CD4-positive, alpha-beta T cell treated with Interleukin-2 at 100 ng/mL for 4 hours (primary cell): ENCODE measurements around the gene MIOX.
A peak's percentile ranks its signal among the peaks of the same experiment; 100 is the strongest.

ENCODE experiments used
- DNase-seq: peaks from one replicate; pipeline ENCODE4 v3.0.0-alpha.2; 2020; ENCODE audit warnings: low spot score

MIOX gene

DNA sequence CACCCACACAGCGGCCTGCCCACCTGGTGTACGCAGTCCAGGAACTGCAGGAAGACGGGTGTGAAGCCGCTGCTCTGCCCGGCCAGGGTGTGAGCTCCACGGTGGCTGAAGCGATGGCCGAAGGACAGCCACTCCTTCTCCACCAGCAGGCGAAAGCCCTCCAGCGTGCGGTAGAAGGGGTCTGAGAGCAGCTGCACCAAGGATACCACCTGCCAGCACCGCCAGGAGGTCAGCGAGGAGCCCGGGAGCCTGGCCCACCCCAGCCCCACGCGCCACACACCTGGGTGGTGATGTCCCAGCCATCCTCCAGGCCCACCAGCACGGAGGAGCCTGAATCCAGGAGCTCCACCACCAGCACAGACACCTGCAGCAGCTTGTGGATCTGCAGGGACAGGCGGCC is 31.5 kb upstream of the MIOX start:
- DNase-seq: no peak

DNA sequence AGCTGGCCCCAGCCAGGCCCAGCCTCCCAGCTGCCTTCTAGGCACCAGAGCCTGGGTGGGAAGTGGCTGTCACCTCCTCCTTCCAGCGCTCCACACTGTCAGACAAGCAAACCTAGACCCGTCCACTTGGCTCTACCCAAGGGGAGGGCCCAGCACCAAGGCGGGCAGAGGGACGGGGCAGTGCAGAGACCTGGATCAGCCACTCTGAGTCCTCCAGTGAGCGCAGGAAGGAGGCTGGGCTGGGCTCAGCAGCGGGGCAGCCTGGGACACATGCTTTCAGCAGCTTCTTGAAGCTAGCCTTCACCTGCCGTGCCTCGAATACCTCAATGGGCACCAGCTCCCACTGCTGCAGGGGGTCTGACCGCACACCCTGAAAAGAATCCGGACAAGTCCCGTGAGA is 30.6 kb upstream of the MIOX start:
- DNase-seq: no peak

DNA sequence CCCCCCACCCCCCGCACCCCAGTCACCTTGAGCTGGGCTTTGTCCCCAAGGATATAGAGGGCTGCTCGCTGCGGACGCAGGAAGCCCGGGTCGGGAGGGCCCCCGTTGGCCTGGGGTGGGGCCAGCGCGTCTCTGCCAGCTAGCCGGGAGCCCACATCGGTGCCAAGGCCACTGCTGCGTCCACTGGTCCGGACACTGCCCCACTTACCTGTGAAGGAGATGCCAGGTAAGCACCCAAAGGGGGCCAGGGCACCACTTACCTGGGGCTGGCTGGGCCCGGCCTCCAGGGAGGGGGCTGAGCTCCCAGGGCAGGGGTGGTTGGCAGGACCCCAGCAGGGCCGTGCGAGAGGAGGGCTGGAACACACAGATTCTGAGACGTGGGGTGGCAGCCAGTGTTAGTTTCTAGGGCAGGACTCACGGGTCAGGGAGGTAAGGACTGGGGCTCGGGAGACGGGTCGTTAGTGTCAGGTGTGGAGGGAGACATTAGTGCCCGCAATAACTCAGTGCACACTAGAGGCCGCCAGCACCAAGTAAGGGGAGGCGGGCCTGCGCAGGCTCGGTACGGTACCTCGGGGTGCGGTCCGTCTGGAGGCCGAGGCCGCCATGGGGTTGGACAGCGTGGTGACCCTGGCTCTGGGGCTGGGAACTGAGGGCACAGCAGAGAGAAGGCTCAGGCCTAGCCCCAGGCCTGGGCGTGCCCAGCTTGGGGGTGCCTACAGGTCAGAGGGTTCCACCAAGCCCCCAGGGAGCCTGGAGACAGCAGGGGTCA is 30.0 kb upstream of the MIOX start:
- no peak for DNase-seq

DNA sequence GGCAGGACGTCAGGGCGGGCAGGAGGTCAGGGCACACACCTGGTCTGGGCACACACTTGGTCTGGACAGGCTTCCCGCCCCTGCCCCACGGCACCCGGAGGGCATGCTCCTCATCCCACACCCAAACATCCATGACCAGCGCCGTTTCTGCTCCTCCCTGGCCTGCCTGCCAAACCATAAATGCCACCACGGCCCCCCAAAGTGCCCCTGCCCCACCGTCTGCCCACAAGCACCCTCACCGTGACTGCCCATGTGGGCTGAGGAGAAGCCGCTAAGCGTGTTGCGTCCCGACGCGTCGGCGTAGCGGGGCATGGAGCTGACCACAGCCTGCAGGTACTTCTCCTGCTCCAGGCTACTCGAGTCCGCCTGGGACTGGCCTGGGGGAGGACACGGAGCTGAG is 27.6 kb upstream of the MIOX start:
- no peak for DNase-seq

DNA sequence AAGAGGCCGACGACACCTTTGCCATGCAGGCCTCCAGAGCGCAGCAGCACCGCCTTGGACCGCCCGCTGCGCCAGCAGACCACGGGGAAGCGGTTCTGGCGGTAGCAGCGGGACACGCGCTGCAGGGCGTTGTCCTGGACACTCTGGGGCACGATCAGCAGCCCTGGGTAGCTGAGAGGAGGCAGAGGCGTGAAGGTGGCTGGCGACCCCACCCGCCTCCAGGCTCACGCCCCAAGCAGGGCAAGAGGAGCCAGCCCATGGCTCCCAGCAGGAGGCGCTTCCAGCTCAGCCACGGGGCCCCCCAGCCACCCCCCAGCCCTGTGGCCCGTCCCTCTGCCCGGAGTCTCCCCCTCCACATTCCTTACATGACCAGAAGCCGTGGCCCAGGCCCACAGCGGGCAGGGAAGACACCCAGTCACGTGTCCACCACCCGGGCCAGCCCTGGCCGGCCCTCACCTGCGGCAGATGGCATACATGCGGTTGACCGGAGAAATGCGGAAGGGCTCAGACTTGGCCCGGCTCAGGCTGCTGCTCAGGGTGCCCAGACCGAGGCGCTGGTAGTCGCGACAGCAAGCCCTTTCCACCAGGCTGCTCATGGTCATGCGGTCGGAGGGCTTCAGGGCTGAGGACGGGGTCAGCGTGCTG is 27.0 kb upstream of the MIOX start:
- DNase-seq: no peak

DNA sequence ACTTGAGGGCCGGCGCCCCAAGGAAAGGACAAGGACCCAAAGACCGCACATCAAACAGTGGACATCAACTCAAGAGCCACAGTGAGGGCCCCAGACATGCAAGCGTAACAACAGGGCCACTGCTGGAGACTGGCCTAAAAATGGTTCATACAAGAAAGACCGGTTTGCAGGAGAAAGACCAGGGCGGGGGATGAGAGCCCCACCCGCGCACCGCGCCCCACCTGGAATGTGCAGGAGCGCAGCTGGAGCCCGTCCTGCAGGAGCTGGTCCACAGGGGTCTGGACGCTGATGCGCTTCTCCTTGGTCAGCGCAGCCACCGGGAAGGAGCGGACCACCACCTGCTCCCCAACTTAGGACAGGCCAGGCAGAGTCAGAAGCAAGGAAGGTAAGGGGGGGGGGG is 25.7 kb upstream of the MIOX start:
- DNase-seq: no peak

DNA sequence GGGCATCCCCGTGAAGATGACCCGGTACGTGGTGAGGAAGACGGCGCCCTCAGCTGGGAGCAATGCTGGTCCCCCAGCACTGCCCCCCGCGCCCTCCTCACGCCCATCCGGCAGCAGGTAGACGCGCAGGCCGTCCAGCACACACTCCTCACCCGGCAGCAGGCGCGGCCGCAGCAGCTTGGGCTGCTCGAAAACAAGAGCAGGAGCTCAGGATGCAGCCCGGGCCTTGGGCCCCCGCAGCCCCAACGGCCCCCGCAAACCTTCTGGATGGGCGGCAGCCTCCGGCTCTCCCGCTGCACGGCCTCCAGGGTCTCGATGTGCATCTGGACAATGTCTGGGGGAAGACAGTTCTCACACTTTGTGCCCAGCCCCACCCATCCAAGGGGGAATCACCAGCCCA is 25.1 kb upstream of the MIOX start:
- DNase-seq: no peak

DNA sequence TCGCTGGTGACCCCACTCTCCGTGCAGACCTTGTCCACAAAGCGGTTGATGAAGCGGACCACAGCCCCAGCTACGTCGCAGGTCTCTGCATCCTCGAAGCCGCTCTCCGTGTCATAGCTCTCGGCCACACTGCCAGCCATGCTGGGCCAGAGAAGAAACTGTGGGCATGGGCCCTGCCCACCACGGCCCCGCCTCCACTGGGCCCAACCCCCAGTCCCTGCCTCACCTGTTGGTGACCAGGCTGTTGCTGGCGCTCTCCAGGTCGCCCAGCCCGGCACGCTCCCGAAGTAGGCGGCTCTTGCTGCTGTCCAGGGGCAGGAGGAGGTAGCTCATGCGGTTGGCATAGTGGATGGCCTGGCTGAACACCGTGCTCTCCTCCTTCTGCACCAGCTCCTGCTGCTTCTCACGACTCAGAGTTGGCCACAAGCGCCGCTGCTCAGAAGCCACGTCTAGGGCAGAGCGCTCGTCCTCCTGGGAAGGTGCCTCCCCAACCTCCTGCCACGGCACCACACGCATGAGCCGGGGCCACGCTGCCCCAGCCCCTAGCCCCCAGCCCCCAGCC is 24.6 kb upstream of the MIOX start:
- no peak for DNase-seq

DNA sequence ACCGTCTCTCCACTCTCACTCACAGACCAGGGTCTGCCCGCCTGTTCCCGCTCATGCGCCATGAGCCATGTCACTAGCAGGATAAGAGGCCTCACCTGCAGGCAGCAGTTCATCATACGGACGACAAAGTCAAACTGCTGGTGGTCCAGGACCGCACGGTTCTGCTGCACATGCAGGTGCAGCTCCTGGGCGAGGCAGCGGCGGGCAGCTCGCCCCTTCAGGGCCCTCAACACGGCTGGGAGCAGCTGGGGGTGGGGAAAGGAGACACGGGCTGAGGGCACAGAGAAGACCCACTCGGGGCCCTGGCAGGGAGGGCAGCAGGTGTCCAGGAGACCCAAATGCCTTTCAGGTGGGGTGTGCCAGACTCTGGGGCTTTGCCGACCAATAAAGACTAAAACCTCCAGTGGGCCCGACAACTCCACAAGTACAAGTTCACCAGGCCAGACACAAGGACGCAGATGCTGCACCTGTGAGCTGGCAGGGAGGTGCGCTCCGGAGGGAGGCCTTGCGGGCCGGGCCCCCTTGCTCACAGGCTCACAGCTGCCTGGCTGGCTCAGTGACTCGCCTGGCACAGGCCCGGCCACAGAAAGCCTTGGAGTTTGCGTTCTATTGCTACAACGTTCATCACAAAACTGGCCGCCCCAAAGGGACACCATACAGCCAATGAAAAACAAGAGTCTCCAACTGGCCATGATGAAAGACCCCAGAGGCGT is 23.3 kb upstream of the MIOX start:
- DNase-seq: no peak

DNA sequence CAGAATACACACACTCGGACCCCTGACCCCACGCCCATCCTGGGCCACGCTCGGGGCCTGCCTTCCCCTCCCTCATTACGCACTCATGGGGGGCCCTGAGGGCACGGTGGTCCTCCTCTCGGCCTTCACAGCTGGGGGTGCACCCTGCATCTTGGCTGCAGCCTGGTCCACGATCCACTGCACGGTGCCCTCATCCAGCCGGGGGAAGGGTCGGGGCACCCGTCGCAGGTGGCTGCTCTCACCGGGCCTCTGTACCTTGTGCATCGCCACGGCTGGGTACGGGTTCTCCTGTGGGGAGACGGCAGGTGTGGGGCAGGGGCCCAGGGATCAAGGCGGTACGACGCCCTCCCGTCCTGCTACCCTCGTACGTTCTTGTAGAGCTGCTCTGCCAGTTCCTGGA is 22.2 kb upstream of the MIOX start:
- DNase-seq: no peak

DNA sequence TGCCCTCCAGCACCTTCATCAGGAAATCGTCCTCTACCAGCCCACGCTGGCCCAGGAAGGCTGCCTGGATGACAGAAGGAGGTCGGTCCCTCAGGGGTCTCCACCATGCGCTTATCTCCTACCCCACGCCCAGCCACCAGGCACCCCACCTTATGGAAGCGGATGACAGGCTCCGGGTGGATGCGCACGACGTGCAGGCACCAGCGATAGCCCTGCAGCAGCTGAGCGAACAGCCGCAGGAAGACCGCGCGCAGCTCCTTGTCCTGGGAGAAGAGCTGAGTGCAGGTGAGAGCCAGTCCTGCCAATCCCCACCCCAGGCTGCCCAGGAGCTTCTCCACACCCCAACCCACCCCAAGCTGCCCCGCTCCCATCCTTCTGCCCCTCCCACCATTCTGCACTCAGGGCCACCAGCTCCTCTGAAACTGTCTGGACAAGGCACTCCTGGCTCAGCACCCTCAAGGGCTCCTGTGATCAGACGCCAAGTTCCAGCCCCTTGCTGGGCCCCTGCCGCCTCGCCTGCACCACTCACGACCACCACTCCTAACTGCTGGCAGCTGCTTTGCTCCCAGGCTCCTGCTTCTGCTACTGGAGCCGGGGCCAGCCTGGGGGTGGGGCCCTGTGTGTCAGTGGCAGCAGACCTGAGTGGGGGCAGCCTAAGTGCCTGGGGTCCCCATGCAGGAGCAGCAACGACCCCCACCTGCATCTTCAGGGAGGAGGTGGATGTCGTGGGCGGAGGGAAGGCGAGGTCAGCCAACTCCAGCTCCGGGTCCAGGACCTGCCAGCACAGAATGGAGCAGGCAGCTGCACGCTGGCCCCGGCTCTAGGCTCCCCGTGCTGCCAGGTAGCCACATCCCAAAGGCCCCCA is 21.4 kb upstream of the MIOX start:
- DNase-seq: no peak

DNA sequence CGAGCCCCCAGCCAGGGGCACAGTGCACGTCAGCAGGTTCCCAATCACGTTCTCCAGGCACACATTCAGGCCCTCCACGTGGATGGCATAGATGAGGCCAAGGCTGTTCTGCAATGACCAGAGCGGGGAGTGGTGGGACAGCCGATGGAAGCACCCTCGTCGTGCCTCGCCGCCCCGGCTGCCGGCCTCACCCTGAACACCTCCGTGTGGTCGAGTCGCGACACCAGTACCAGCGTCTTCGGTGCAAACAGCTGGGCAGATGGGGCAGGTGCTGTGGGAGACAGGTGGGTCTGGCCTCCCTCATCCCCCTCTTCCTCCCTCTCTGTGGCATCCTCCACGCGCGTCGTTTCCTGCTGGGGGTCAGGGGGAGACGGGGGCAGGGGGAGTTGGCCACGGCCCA is 19.3 kb upstream of the MIOX start:
- DNase-seq: no peak

DNA sequence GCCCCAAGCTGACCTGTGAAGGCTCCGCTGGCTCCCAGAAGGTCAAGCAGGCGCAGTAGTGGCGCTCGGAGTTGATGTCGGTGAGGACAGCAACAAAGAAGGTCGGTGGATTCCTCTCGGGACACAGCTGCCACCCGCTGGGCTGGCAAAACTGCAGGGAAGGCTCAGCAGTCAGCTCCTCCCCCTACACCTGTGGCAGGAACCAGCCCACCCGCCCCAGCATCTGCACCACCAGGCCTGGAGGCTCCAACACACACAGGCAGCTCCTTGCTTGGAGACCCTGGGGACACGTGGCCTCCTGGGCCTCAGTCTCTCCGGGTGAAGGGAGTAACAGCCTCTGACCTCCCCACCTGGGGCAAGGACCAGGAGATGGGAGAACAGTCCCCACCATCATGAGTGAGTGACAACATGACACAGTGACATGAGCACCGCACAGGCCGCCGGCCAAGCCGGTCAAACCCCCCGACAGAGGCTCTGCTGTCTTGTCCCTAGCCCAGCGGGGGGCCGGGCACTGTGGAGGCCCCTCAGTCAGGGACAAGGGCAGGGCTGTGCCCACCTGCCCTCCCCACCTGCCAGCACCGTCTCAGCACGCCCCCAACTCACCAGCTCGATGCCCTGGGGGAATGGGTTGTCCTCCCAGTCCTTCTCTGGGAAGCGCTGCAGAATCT is 18.8 kb upstream of the MIOX start:
- no peak for DNase-seq

DNA sequence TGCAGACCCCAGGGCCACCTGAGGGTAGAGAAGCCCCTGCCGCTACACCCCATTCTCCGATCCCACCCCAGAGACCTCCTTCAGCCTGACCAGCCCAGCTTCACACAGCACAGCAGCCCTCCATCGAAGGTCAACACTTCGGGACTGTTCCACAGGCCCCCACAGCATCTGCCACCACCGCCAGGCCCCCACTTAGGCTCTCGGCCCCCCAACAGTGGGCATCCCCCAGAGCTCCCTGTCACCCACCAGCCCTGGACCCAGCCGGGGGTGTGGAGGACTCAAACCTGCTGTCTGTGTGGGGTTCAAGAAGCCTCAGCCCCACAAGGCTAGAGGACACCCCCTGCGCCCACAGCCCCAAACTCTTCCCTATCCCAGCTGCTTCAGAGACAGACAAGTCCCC is 18.0 kb upstream of the MIOX start:
- no peak for DNase-seq

DNA sequence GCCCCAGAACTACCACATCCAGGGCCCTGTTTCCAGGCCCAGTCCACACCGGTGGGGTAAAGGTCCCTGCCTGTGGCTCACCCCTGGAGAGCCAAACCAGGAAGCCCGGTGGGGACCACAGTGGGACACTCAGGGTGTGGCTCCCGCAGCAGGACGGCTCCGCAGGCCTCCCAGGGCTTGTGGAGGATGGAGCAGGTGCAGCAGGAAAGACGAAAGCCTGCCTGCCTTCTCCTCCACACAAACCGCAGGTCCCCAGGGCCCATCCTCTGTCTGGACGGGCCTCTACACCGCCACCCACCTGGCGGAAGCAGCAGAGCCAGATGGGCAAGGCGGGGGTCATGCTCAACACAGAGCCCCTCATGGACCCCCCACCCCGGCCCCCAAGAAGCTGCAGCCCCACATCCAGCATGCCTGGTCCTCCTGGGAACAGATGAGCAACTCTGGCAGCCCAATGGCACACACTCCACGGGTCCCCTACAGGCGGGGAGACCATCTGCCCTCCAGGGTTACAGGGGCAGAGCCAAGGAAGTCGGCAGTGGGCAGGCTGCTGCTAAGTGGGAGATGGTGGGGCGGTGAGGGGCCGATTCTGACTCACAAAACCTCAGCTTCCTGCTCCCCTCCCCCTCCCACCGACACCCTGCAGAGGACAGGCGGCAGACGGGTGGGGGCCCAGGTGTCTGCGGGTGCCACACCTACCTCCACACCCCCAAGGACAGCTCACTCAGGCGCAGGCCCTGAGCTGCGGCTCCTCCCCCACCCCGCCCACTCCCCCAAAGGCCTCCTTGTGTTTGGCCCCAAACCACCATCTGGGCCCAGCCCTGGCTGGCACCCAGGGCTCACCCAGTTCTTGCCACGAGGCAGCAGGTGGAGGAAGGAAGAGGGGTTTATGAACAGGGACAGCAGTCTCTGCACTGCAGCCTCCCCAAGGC is 17.0 kb upstream of the MIOX start:
- DNase-seq: peak; percentile 99

DNA sequence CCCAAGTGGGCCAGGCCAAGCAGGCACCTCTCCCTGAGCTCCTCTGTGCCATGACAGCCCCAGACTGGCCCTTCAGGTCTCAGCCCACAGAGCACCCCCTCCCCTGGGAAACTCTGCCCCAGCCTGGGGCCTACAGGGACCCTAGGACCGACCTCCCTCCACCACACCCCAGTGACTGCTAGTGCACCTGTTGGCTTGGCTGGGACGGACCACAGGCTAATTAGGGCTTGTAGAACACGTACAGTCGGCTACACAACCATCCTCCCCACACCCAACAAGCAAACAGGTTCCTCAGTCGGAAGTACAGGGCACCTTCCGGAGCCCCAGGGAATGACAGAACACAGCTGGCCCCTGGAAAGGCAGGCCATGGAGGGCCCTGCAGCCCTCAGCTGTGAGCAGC is 16.2 kb upstream of the MIOX start:
- no peak for DNase-seq

DNA sequence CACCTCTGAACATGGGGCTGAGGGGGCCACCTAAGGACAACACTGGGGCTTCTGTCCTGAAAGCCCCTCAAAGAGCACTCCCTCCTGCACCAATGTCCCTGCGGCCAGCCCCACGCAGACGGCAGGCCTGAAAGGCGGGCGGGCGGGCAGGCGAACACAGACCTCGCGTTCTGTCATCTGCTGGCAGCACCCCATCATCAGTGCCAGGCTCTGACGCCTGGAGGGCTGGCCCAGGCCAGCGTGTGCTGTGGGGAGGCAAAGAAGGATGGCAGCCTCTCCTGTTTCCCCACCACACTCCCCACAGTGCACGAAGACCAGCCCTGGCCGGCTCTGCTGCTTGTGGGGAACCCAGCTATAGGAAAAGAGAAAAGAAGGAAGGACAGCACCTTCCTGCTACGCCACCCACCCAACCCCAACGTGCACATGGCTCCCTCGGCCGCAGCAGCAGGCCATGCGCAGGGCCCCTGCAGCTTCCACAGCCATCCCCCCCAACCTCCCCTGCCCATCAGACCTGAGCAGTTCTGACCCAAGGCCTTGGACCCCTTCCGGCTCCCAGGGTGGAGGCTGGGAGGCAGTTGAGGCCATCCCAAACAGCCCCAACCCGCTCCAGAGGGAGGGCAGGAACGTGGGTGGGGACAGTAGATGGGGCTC is 15.3 kb upstream of the MIOX start:
- DNase-seq: no peak

DNA sequence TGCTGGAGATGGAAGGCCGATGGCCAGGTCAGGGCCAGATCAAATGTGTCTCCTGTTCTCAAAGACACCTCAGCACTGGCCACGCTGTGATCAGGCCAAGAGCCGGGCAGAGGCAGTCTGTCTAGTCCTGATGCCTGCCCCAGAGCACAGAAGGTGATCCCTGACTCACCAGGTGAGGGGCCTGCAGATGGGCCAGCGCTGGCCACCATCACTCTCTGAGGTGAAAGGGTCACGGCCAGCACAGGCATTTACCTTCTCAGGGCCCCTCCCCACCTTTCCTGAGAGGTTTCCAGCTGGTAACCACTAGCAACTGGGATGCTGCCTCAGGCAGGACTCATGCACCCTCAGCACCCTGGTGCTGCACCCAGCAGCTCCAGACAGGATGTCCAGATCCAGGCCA is 14.7 kb upstream of the MIOX start:
- no peak for DNase-seq

DNA sequence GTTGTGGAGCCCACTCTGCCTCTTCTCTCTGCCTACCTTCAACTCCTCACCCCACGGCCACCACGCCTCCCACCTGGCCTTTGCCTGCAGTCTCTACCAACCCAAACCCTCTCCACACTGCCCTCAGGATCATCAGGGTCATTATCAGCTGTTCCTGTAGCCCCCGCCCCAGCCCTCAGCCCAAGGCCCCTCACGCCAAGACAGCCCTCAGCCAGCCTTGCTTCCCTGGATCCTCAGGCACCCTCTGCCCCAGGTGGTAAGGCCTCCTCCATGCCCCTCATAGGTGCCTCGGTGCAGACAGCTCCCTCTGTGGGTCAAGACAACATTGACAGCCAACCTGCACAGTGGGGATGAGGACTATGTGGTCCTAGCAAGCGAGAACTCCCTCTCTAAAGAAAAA is 13.6 kb upstream of the MIOX start:
- DNase-seq: peak; percentile 64
